ENCODE measurements around the gene PPP1R2.
"Not testable (repeated sequence)": the region's sequence is repeated elsewhere in the genome, so short reads cannot be mapped to it uniquely, and the experiment has no call there.

The PPP1R2 gene

GRCh38 chr3:195522254-195523023 lies 20.7 kb downstream of the PPP1R2 start:
- ChIA-PET POLR2A (no interaction called here), CTCF (interaction anchor here (0.5 to 7.0 kb wide), 18 partner anchors 8 to 1090 kb away, joined by 3 to 92 read pairs (median 3); partner anchors contain the start of gene XXYLT1)
- Histone ChIP-seq H3K27ac (ENCODE audit: extremely low read depth, low read depth, low read length) (no peak overlapping the region), H3K4me1 (ENCODE audit: control insufficient read depth, insufficient read depth, low read length) (no peaks in the 10 kb centered on the region), H3K36me3 (ENCODE audit: control insufficient read depth in 2 of 2, insufficient read depth in 1 of 2, low read length in 2 of 2) (peaks cover 0 to 26% of the 10 kb centered on the region in 2 experiments; a peak in 2 of 3 replicates), H3K9me3 (ENCODE audit: control insufficient read depth, insufficient read depth, low read depth, low read length) (no peaks in the 10 kb centered on the region), H3K4me3 (ENCODE audit: low read depth, low read length) (no peak overlapping the region)
- no peak for TF ChIP-seq SALL2 (tag by site-specific recombination; IDR thresholded peaks at IDR 0.05; ENCODE audit: borderline replicate concordance)
- peak; percentile 59 for TF ChIP-seq ZNF654 (tag by site-specific recombination; IDR thresholded peaks at IDR 0.05; ENCODE audit: low read depth)
- no peak for TF ChIP-seq ZNF426 (tag by site-specific recombination; IDR thresholded peaks at IDR 0.05)
- TF ChIP-seq ZNF398 (tag by site-specific recombination; IDR thresholded peaks at IDR 0.05), result no peak
- TF ChIP-seq PRDM6 (tag by site-specific recombination; IDR thresholded peaks at IDR 0.05), result peak; percentile 40; the same call in 1 of the 2 replicates
- TF ChIP-seq ZNF660 (tag by site-specific recombination; IDR thresholded peaks at IDR 0.05), result peak; percentile 39; the same call in 1 of the 2 replicates
- no peak for TF ChIP-seq SP7 (tag by site-specific recombination; IDR thresholded peaks at IDR 0.05)

GRCh38 chr3:195517030-195517429 lies 26.1 kb downstream of the PPP1R2 start:
- POLR2A ChIA-PET, result no interaction called here
- Histone ChIP-seq H3K27ac (ENCODE audit: extremely low read depth, low read depth, low read length) (no peak overlapping the region), H3K4me1 (ENCODE audit: control insufficient read depth, insufficient read depth, low read length) (no peaks in the 10 kb centered on the region), H3K36me3 (ENCODE audit: control insufficient read depth in 2 of 2, insufficient read depth in 1 of 2, low read length in 2 of 2) (peaks cover 3 to 47% of the 10 kb centered on the region in 2 experiments; a peak in 2 of 3 replicates), H3K9me3 (ENCODE audit: control insufficient read depth, insufficient read depth, low read depth, low read length) (no peaks in the 10 kb centered on the region), H3K4me3 (ENCODE audit: low read depth, low read length) (no peak overlapping the region)
- CTCF ChIA-PET, result interaction anchor here (0.7 to 3.4 kb wide), 3 partner anchors 19 to 246 kb away, joined by 3 to 21 read pairs (median 3); partner anchors contain the start of genes APOD and XXYLT1
- TF ChIP-seq ZNF510 (tag by site-specific recombination; IDR thresholded peaks at IDR 0.05; ENCODE audit: insufficient replicate concordance), result no peak
- TF ChIP-seq ZBTB17 (tag by site-specific recombination; IDR thresholded peaks at IDR 0.05), result no peak
- 0 out of 2 replicates have a peak, but pooled peaks have one; percentile 31 for TF ChIP-seq PRDM6 (tag by site-specific recombination; IDR thresholded peaks at IDR 0.05)

- H3K4me3 ChIP-seq (ENCODE audit: low read depth, low read length); H3K4me1 ChIP-seq (ENCODE audit: control insufficient read depth, insufficient read depth, low read length); H3K9me3 ChIP-seq (ENCODE audit: control insufficient read depth, insufficient read depth, low read depth, low read length); H3K27ac ChIP-seq (ENCODE audit: extremely low read depth, low read depth, low read length); POLR2A ChIA-PET: not testable (repeated sequence)
- peak; percentile 52 for TF ChIP-seq PRDM1 (tag by site-specific recombination; IDR thresholded peaks at IDR 0.05)
- peaks cover 3 to 47% of the 10 kb centered on the region in 2 experiments; a peak in 1 of 3 replicates for H3K36me3 ChIP-seq (ENCODE audit: control insufficient read depth in 2 of 2, insufficient read depth in 1 of 2, low read length in 2 of 2)
- CTCF ChIA-PET, result interaction anchor here (1.2 to 3.4 kb wide), 2 partner anchors 7 to 244 kb away, joined by 3 to 21 read pairs; partner anchors contain the start of gene XXYLT1
Observed at GRCh38 chr3:195514610-195515235, 28.4 kb downstream of the PPP1R2 start.
